ENCODE results near the gene SPSB1. TPM values are rescaled to one million over a fixed set of nuclear protein-coding genes. Genes with fewer than 3 reads are reported as not detected.

SPSB1 gene
- total RNA-seq, 1 experiment from 2014 or later: 4.3 TPM

DNA sequence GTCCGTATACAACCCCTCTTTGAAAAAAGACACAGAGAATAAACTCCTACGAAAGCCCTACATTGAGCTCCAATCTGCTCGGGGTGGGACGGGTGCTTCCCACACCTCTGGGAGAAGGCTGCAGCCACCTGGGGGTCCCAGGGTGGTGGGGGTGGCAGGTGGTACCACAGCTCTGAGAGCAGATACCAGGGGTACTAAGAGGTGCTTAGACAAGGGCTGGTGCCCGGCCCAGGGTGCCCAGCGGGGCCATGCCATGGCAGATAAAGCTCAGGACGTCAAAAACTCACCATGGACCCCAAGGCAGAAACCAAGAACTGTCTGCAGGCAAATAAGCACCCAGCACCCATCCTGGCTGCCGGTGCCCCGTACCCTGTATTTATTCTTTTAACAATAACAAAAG is 75.1 kb downstream of the SPSB1 start (continued):
- TF ChIP-seq, protein P1, sequence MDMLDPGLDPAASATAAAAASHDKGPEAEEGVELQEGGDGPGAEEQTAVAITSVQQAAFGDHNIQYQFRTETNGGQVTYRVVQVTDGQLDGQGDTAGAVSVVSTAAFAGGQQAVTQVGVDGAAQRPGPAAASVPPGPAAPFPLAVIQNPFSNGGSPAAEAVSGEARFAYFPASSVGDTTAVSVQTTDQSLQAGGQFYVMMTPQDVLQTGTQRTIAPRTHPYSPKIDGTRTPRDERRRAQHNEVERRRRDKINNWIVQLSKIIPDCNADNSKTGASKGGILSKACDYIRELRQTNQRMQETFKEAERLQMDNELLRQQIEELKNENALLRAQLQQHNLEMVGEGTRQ (CRISPR knock-in tag; IDR thresholded peaks at IDR 0.05): no peak
- TF ChIP-seq FOXP1 (CRISPR knock-in tag; IDR thresholded peaks at IDR 0.05; ENCODE audit: borderline replicate concordance): no peak
- TF ChIP-seq, protein P2, sequence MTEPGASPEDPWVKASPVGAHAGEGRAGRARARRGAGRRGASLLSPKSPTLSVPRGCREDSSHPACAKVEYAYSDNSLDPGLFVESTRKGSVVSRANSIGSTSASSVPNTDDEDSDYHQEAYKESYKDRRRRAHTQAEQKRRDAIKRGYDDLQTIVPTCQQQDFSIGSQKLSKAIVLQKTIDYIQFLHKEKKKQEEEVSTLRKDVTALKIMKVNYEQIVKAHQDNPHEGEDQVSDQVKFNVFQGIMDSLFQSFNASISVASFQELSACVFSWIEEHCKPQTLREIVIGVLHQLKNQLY (CRISPR knock-in tag; IDR thresholded peaks at IDR 0.05): no peak

- Mint-ChIP-seq H3K36me3 (no peaks in the 10 kb centered on the region), H3K27ac (no peak overlapping the region), H3K9me3 (no peaks in the 10 kb centered on the region), H3K4me1 (0 out of 2 replicates have a peak, but pooled peaks cover 2% of the 10 kb centered on the region), H3K27me3 (ENCODE audit: low read depth) (no peaks in the 10 kb centered on the region), H3K4me3 (no peak overlapping the region)
- ChIA-PET CTCF (interaction anchor here (1.4 to 1.7 kb wide), 2 partner anchors 15 to 101 kb away, joined by 4 to 5 read pairs; no protein-coding TSS in a partner anchor), POLR2A (no interaction called here)
- TF ChIP-seq GRHL2 (CRISPR knock-in tag; IDR thresholded peaks at IDR 0.05; ENCODE audit: insufficient replicate concordance, severe bottlenecking) (no peak), MXD4 (CRISPR knock-in tag; IDR thresholded peaks at IDR 0.05; ENCODE audit: borderline replicate concordance) (no peak), STAT6 (CRISPR knock-in tag; conservative IDR thresholded peaks at IDR 0.05; ENCODE audit: low read depth) (no peak), SP1 (CRISPR knock-in tag; conservative IDR thresholded peaks at IDR 0.05) (no peak), EMX1 (CRISPR knock-in tag; IDR thresholded peaks at IDR 0.05) (no peak), ZNF416 (CRISPR knock-in tag; IDR thresholded peaks at IDR 0.05) (no peak), SMAD4 (CRISPR knock-in tag; IDR thresholded peaks at IDR 0.05) (no peak), ZNF317 (CRISPR knock-in tag; IDR thresholded peaks at IDR 0.05; ENCODE audit: borderline replicate concordance, low read depth) (no peak)
- TF ChIP-seq, protein P3, sequence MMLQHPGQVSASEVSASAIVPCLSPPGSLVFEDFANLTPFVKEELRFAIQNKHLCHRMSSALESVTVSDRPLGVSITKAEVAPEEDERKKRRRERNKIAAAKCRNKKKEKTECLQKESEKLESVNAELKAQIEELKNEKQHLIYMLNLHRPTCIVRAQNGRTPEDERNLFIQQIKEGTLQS (CRISPR knock-in tag; conservative IDR thresholded peaks at IDR 0.05): no peak
- TF ChIP-seq, protein P4, sequence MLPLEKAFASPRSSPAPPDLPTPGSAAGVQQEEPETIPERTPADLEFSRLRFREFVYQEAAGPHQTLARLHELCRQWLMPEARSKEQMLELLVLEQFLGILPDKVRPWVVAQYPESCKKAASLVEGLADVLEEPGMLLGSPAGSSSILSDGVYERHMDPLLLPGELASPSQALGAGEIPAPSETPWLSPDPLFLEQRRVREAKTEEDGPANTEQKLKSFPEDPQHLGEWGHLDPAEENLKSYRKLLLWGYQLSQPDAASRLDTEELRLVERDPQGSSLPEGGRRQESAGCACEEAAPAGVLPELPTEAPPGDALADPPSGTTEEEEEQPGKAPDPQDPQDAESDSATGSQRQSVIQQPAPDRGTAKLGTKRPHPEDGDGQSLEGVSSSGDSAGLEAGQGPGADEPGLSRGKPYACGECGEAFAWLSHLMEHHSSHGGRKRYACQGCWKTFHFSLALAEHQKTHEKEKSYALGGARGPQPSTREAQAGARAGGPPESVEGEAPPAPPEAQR (CRISPR knock-in tag; IDR thresholded peaks at IDR 0.05): no peak
- DNase-seq (ENCODE audit: low spot score) (no peak), ATAC-seq (no peak)
These were observed 75.7 kb downstream of the SPSB1 start for GRCh38 chr1:9368356-9368755.

DNA sequence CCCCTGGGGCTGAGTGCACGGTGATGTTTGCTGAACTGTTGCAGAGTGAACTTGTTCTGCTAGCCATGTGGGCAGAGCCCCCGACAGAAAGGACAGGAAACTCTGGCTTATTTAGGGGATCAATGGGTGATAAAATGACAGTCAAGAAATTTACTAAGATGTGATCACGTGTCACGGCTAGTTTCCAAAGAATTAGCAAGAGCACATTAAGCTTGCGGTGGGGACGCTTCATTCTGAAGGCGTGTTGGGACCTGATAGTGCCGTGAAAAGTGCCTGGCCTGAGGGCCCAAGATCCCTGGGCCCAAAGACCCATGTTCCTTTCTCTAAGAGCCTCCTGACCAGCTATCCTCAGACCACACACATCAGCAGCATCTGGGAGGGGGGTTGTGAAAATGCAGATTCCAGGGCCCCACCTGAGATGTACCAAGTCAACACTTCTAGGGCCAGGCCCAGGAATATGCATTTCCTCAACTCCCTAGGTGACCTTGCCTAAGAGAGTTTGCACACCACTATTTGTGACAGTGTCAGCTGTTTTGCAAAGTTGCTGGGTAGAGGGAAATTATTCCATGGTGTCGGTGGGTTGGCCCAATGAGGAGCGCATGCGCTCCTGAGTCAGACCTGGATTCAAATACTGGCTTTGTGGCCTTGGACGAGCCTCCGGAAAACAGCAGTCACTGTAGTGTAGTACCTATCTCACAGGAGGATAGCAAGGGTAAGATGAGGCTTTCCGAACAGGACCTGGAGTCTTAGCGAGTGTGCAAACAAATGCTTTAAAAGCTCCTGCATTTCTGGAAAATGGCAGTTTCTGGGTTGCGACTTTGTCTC is 77.5 kb downstream of the SPSB1 start:
- ChIA-PET POLR2A (no interaction called here), CTCF (interaction anchor here (1.0 kb wide), 1 partner anchor 103 kb away, joined by 4 read pairs; no protein-coding TSS in a partner anchor)
- H3K27me3 Mint-ChIP-seq (ENCODE audit: low read depth): no peaks in the 10 kb centered on the region
- no peaks in the 10 kb centered on the region for H3K9me3 Mint-ChIP-seq
- H3K36me3 Mint-ChIP-seq: no peaks in the 10 kb centered on the region
- peak overlapping the region; percentile 81; the same call in 1 of the 2 replicates for H3K27ac Mint-ChIP-seq
- DNase-seq (ENCODE audit: low spot score) (no peak), ATAC-seq (no peak)
- TF ChIP-seq ESRRA (CRISPR knock-in tag; IDR thresholded peaks at IDR 0.05; ENCODE audit: borderline replicate concordance): no peak
- TF ChIP-seq, protein P5, sequence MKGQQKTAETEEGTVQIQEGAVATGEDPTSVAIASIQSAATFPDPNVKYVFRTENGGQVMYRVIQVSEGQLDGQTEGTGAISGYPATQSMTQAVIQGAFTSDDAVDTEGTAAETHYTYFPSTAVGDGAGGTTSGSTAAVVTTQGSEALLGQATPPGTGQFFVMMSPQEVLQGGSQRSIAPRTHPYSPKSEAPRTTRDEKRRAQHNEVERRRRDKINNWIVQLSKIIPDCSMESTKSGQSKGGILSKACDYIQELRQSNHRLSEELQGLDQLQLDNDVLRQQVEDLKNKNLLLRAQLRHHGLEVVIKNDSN (CRISPR knock-in tag; IDR thresholded peaks at IDR 0.05): no peak
- H3K4me1 Mint-ChIP-seq: peaks cover 2% of the 10 kb centered on the region; the same call in 1 of the 2 replicates
- no peak overlapping the region for H3K4me3 Mint-ChIP-seq
